WERI-Rb-1 (cell line): ENCODE data around the gene ACTA2.
"Not testable (repeated sequence)": the region's sequence is repeated elsewhere in the genome, so short reads cannot be mapped to it uniquely, and the experiment has no call there.

Experiments
- DNase-seq: peaks from one replicate; pipeline ENCODE4 v3.0.0-alpha.2; 2020
- H3K27ac ChIP-seq: fragments of 250-450 bp; sonication (Bioruptor Pico); 2 replicates; pipeline ENCODE4 v1.5.1; 2020; ENCODE audit warnings: mild to moderate bottlenecking, moderate library complexity
- H3K27me3 ChIP-seq: fragments of 250-450 bp; sonication (Bioruptor Pico); 2 replicates; pipeline ENCODE4 v1.5.1; 2021; ENCODE audit warnings: mild to moderate bottlenecking, low read depth, moderate library complexity; ENCODE audit not compliant: insufficient read depth, severe bottlenecking
- H3K36me3 ChIP-seq: fragments of 250-450 bp; sonication (Bioruptor Pico); 2 replicates; pipeline ENCODE4 v1.5.1; 2020; ENCODE audit warnings: mild to moderate bottlenecking, moderate library complexity
- H3K4me3 ChIP-seq: 2 replicates; pipeline ENCODE4 v1.5.1; 2011; ENCODE audit warnings: low read depth, mild to moderate bottlenecking, control low read depth, low read length
- H3K9me3 ChIP-seq: fragments of 250-450 bp; sonication (Bioruptor Pico); 2 replicates; pipeline ENCODE4 v1.5.1; 2021; ENCODE audit warnings: mild to moderate bottlenecking, moderate library complexity; ENCODE audit not compliant: severe bottlenecking
- CTCF ChIP-seq: IDR thresholded peaks from 2 replicates; pipeline ENCODE4 v1.5.1; 2011; ENCODE audit warnings: low read depth, mild to moderate bottlenecking, control low read depth, inconsistent platforms, low read length

The ACTA2 gene

GRCh38 chr10:88932539-88933256 lies 19.9 kb downstream of the ACTA2 start:
- Histone ChIP-seq H3K4me3 (no peak overlapping the region), H3K27ac (no peak overlapping the region), H3K27me3 (no peaks in the 10 kb centered on the region), H3K36me3 (no peaks in the 10 kb centered on the region), H3K9me3 (no peaks in the 10 kb centered on the region)
- DNase-seq, result peak; percentile 46
- peak; percentile 72 for TF ChIP-seq CTCF

- H3K36me3 ChIP-seq, H3K9me3 ChIP-seq, H3K27me3 ChIP-seq, H3K4me3 ChIP-seq, H3K27ac ChIP-seq, DNase-seq: not testable (repeated sequence)
Measured at GRCh38 chr10:88932029-88932428, 20.5 kb downstream of the ACTA2 start.

- Histone ChIP-seq H3K9me3 (no peaks in the 10 kb centered on the region), H3K4me3 (no peak overlapping the region), H3K27ac (no peak overlapping the region), H3K27me3 (no peaks in the 10 kb centered on the region), H3K36me3 (no peaks in the 10 kb centered on the region)
- no peak for TF ChIP-seq CTCF
- DNase-seq, result no peak
Measured at GRCh38 chr10:88931548-88931947, 21.0 kb downstream of the ACTA2 start.

GRCh38 chr10:88928254-88928653 lies 24.3 kb downstream of the ACTA2 start:
- TF ChIP-seq CTCF, result no peak
- Histone ChIP-seq H3K4me3 (no peak overlapping the region), H3K36me3 (no peaks in the 10 kb centered on the region), H3K27me3 (no peaks in the 10 kb centered on the region), H3K27ac (no peak overlapping the region), H3K9me3 (no peaks in the 10 kb centered on the region)
- DNase-seq, result no peak

GRCh38 chr10:88927416-88927690 lies 25.2 kb downstream of the ACTA2 start:
- TF ChIP-seq CTCF, result no peak
- Histone ChIP-seq H3K9me3 (no peaks in the 10 kb centered on the region), H3K27me3 (no peaks in the 10 kb centered on the region), H3K4me3 (no peak overlapping the region), H3K36me3 (no peaks in the 10 kb centered on the region), H3K27ac (no peak overlapping the region)
- no peak for DNase-seq

GRCh38 chr10:88926566-88927415 lies 25.8 kb downstream of the ACTA2 start:
- no peak overlapping the region for H3K27ac ChIP-seq

More at GRCh38 chr10:88926566-88927415, 25.8 kb downstream of the ACTA2 start:
- H3K9me3 ChIP-seq, result no peaks in the 10 kb centered on the region
- TF ChIP-seq CTCF, result no peak
- H3K4me3 ChIP-seq, result no peak overlapping the region
- H3K36me3 ChIP-seq, result no peaks in the 10 kb centered on the region
- DNase-seq, result no peak
- H3K27me3 ChIP-seq, result no peaks in the 10 kb centered on the region
